Fibroblast of mammary gland (primary cell): ENCODE measurements around the gene TCF7L1.

ENCODE experiments used
- DNase-seq: peaks from one replicate; pipeline ENCODE4 v3.0.0-alpha.2; 2010; ENCODE audit warnings: low read depth
- H3K4me3 ChIP-seq: 2 replicates; pipeline ENCODE4 v1.5.1; 2011; ENCODE audit warnings: low read depth, mild to moderate bottlenecking, low read length, moderate library complexity; ENCODE audit not compliant: control insufficient read depth
- TF ChIP-seq, protein P1 (sequence below): conservative IDR thresholded peaks from 2 replicates; pipeline ENCODE4 v1.5.1; 2011; ENCODE audit warnings: low read depth, low read length, inconsistent platforms; ENCODE audit not compliant: control insufficient read depth, insufficient read depth

The TCF7L1 gene

DNA sequence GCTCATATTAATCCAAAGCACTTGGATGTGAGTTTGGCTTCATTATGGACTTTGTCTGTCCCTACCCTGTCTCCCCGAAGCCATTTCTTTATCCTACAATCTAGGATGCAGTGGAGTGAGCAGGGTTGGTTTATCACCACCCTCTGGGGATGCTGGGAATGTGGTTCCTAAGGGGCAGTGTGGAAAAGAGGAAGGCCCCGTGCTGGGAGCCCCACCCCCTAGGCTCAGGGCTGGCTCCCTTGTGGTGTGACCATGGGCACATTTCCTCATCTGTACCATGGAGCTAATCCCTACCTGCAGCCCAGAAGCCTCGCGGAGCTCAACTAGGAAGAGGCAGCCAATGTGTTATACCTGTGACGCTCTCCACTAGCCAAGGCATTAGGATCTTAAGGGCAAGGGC lies 102.1 kb downstream of the TCF7L1 start:
- DNase-seq: no peak
- H3K4me3 ChIP-seq: no peak overlapping the region
- TF ChIP-seq, protein P1, sequence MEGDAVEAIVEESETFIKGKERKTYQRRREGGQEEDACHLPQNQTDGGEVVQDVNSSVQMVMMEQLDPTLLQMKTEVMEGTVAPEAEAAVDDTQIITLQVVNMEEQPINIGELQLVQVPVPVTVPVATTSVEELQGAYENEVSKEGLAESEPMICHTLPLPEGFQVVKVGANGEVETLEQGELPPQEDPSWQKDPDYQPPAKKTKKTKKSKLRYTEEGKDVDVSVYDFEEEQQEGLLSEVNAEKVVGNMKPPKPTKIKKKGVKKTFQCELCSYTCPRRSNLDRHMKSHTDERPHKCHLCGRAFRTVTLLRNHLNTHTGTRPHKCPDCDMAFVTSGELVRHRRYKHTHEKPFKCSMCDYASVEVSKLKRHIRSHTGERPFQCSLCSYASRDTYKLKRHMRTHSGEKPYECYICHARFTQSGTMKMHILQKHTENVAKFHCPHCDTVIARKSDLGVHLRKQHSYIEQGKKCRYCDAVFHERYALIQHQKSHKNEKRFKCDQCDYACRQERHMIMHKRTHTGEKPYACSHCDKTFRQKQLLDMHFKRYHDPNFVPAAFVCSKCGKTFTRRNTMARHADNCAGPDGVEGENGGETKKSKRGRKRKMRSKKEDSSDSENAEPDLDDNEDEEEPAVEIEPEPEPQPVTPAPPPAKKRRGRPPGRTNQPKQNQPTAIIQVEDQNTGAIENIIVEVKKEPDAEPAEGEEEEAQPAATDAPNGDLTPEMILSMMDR: no peak

DNA sequence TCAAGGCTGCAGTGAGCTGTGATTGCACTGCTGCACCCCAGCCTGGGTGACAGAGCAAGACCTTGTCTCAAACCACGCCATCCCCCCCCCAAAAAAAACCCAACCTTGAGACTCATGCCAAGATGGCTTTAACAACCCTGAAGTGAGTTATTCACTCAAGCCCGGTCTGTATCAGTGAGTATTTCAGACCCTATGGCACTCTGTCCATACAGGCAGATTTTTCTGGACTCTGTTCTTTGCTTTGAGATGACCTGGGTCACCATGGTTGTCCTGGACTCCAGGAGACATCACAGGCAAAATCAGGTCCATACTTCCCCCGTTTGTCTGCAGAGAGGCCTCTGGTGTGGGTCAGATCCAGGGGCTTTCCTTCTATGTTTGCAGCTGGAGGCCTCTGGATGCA lies 102.9 kb downstream of the TCF7L1 start:
- H3K4me3 ChIP-seq: no peak overlapping the region
- no peak for DNase-seq
- TF ChIP-seq, protein P1: no peak

DNA sequence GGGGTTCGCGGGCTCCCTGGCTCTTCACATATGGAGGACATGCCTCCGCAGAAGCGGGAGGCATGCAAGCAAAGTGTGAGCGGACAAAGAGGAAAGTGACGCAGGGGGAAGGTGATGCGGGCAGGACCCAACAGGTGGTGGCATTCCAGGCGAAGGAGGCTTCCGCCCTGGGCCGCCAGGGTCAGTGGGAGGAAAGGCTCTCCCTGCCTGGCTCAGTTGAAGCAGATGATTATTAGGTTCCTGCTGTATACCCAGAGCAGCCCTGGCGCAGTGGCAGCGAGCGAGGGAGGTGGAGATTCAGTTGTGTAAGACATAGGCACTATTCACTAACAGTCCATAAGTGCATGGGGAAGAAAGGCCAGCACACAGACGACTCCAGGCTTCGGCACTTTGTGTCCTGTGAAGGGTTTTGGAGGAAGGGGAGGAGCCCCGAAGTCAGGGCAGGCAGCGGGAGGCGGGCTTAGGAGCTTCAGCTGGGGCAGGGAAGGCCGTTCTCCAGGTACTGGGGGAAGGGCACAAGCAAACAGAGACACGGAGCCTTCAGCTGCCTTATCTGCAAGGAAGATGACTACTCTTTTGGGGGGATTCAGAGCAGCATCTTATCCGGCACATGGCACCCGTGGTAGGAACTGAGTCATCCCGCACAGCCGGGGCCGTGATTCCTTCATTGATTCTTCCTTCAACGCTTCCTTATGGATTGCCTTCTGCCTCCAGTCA lies 104.8 kb downstream of the TCF7L1 start:
- no peak for DNase-seq
- H3K4me3 ChIP-seq: no peak overlapping the region
- TF ChIP-seq, protein P1: no peak

DNA sequence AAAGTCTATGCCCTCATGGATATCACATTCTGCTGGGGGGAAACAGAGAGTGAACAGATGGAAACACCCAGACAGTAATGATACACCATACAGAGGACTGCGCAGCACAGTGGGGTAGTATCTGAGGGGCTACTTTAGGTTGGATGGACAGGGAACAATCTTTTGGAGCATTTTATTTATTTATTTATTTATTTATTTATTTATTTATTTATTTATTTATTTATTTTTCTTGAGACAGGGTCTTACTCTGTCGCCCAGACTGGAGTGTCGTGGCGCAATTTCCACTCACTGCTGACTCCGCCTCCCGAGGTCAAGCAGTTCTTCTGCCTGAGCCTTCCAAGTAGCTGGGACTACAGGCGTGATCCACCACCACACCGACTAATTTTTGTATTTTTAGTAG lies 105.4 kb downstream of the TCF7L1 start:
- no peak for DNase-seq
- H3K4me3 ChIP-seq: no peak overlapping the region
- TF ChIP-seq, protein P1: no peak

DNA sequence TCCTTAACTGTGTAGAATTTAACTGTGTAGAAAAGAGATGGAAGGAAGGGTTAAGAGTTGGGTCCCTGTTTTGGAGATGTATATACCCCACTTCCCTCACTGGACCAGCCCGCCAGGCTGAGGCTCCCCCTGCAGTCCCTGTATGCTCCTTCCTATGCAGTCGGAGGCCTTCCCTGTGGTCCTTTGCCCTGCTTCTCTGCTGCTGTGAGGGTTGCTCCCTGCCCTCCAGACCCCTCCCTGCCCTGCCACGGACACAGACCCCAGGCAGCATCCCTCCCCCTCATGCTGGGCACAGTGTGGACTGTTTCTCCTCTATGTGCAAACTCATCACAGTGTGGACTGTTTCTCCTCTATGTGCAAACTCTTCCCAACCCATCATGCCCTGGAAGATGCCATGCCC lies 105.9 kb downstream of the TCF7L1 start:
- DNase-seq: no peak
- TF ChIP-seq, protein P1: no peak
- no peak overlapping the region for H3K4me3 ChIP-seq

DNA sequence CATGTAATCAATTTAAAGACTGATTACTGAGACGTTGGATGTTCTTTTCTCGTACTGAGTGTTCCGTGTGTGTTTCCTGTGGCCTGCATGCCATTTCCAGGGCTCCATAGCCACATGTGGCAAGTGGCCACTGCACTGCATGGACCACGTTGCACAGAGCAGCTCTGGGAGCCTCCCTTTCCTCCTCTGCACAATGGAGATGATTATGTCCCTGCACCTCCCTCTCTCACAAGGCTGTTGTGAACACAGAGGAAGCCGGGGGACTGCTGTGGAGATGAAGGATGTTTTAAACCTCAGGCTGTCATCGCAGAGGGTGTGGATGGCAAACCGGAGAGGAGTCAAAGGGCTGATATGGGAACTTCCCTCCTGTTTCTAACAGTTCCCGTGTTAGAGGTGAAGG lies 106.9 kb downstream of the TCF7L1 start:
- H3K4me3 ChIP-seq: no peak overlapping the region
- DNase-seq: no peak
- TF ChIP-seq, protein P1: no peak

DNA sequence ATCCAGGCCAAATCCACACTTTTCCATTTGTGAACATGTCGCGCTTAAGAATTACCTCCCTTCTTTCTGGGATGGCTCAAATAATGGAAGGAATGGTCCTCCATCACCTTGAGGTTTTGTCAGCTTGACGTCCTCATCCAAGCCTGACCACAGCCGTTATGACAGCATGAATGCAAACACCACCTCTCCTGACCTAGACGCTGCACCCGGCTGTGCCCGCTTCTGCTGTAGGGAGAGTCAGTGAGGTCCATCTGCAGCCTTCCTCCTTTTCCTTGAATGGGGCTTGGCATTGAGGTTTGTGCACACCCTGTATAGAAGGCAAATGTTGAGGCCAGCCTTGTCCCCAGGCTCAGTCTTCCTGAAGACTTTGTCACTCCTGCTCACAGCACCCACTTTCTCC lies 109.1 kb downstream of the TCF7L1 start:
- TF ChIP-seq, protein P1: no peak
- no peak for DNase-seq
- no peak overlapping the region for H3K4me3 ChIP-seq
